ENCODE measurements around the gene HSPA1A.
"Not testable (repeated sequence)": the region's sequence is repeated elsewhere in the genome, so short reads cannot be mapped to it uniquely, and the experiment has no call there.

Gene HSPA1A

GRCh38 chr6:31792761-31793171 lies 22.6 kb upstream of the HSPA1A start:
- TF ChIP-seq CTCF (conservative IDR thresholded peaks at IDR 0.05; ENCODE audit: low read depth, low read length), result no peak
- H3K27ac ChIP-seq, result no peak overlapping the region
- no peaks in the 10 kb centered on the region; the same call in 1 of the 2 replicates for H3K36me3 ChIP-seq (ENCODE audit: insufficient read depth)
- no peaks in the 10 kb centered on the region for H4K20me1 ChIP-seq (ENCODE audit: insufficient read depth)
- H2AFZ ChIP-seq (ENCODE audit: low read depth), result no peak overlapping the region
- H3K27me3 ChIP-seq (ENCODE audit: insufficient read depth, low read depth), result no peaks in the 10 kb centered on the region
- no peak overlapping the region for H3K9ac ChIP-seq
- no peak overlapping the region for H3K4me2 ChIP-seq
- H3K4me3 ChIP-seq (IDR thresholded peaks at IDR 0.05; ENCODE audit: insufficient read depth, low read depth, low read length), result no peak overlapping the region
- H3K4me1 ChIP-seq (ENCODE audit: low read depth, poor library complexity, severe bottlenecking), result peaks cover 59% of the 10 kb centered on the region
- H3K79me2 ChIP-seq (ENCODE audit: insufficient read depth, low read depth), result peaks cover 37% of the 10 kb centered on the region

GRCh38 chr6:31793927-31794245 lies 21.5 kb upstream of the HSPA1A start:
- not testable (repeated sequence) for H3K36me3 ChIP-seq (ENCODE audit: insufficient read depth); H3K9ac ChIP-seq; H4K20me1 ChIP-seq (ENCODE audit: insufficient read depth); H3K4me3 ChIP-seq (IDR thresholded peaks at IDR 0.05; ENCODE audit: insufficient read depth, low read depth, low read length); H2AFZ ChIP-seq (ENCODE audit: low read depth); H3K27me3 ChIP-seq (ENCODE audit: insufficient read depth, low read depth)
- Histone ChIP-seq H3K4me1 (ENCODE audit: low read depth, poor library complexity, severe bottlenecking) (peaks cover 48% of the 10 kb centered on the region), H3K79me2 (ENCODE audit: insufficient read depth, low read depth) (peaks cover 37% of the 10 kb centered on the region), H3K4me2 (peak overlapping the region; percentile 99), H3K27ac (peak overlapping the region; percentile 82)

- H3K27ac ChIP-seq, result peak overlapping the region; percentile 82
- H4K20me1 ChIP-seq (ENCODE audit: insufficient read depth), result no peaks in the 10 kb centered on the region
- H3K9ac ChIP-seq, result peak overlapping the region; percentile 95
- peaks cover 43% of the 10 kb centered on the region for H3K4me1 ChIP-seq (ENCODE audit: low read depth, poor library complexity, severe bottlenecking)
- no peaks in the 10 kb centered on the region for H3K27me3 ChIP-seq (ENCODE audit: insufficient read depth, low read depth)
- peaks cover 37% of the 10 kb centered on the region for H3K79me2 ChIP-seq (ENCODE audit: insufficient read depth, low read depth)
- 0 out of 2 replicates have a peak overlapping the region, but pooled peaks have one; percentile 67 for H2AFZ ChIP-seq (ENCODE audit: low read depth)
- no peak for TF ChIP-seq CTCF (conservative IDR thresholded peaks at IDR 0.05; ENCODE audit: low read depth, low read length)
- H3K4me3 ChIP-seq (IDR thresholded peaks at IDR 0.05; ENCODE audit: insufficient read depth, low read depth, low read length), result no peak overlapping the region
- peak overlapping the region; percentile 99 for H3K4me2 ChIP-seq
- no peaks in the 10 kb centered on the region; the same call in 1 of the 2 replicates for H3K36me3 ChIP-seq (ENCODE audit: insufficient read depth)
These were observed 21.0 kb upstream of the HSPA1A start for GRCh38 chr6:31794294-31794865.

- Histone ChIP-seq H3K4me2 (peak overlapping the region; percentile 99), H3K79me2 (ENCODE audit: insufficient read depth, low read depth) (peaks cover 37% of the 10 kb centered on the region), H4K20me1 (ENCODE audit: insufficient read depth) (no peaks in the 10 kb centered on the region), H3K4me3 (IDR thresholded peaks at IDR 0.05; ENCODE audit: insufficient read depth, low read depth, low read length) (no peak overlapping the region), H3K4me1 (ENCODE audit: low read depth, poor library complexity, severe bottlenecking) (peaks cover 37% of the 10 kb centered on the region), H3K36me3 (ENCODE audit: insufficient read depth) (no peaks in the 10 kb centered on the region; the same call in 1 of the 2 replicates), H2AFZ (ENCODE audit: low read depth) (peak overlapping the region; percentile 67; the same call in 1 of the 2 replicates), H3K9ac (peak overlapping the region; percentile 95), H3K27ac (peak overlapping the region; percentile 82), H3K27me3 (ENCODE audit: insufficient read depth, low read depth) (no peaks in the 10 kb centered on the region)
- TF ChIP-seq CTCF (conservative IDR thresholded peaks at IDR 0.05; ENCODE audit: low read depth, low read length), result no peak
These were observed 20.3 kb upstream of the HSPA1A start for GRCh38 chr6:31794866-31795615.
